A673 (cell line): Measurements from ENCODE around the gene TNFAIP8.

Source experiments
- EZH2 ChIP-seq: fragments of 200-600 bp; sonication (generic); IDR thresholded peaks from 2 replicates; pipeline ENCODE4 v1.6.1; 2017; ENCODE audit warnings: borderline replicate concordance, low read depth, mild to moderate bottlenecking, mixed read lengths, antibody characterized with exemption, low read length; ENCODE audit not compliant: poor library complexity, severe bottlenecking
- TF ChIP-seq, protein P1 (sequence below): fragments of 300-800, 200-600 bp; sonication (generic); conservative IDR thresholded peaks from 2 replicates; pipeline ENCODE4 v1.5.1; 2017; ENCODE audit warnings: low read depth, mild to moderate bottlenecking, antibody characterized with exemption, low read length, moderate library complexity, mixed read lengths

DNA sequence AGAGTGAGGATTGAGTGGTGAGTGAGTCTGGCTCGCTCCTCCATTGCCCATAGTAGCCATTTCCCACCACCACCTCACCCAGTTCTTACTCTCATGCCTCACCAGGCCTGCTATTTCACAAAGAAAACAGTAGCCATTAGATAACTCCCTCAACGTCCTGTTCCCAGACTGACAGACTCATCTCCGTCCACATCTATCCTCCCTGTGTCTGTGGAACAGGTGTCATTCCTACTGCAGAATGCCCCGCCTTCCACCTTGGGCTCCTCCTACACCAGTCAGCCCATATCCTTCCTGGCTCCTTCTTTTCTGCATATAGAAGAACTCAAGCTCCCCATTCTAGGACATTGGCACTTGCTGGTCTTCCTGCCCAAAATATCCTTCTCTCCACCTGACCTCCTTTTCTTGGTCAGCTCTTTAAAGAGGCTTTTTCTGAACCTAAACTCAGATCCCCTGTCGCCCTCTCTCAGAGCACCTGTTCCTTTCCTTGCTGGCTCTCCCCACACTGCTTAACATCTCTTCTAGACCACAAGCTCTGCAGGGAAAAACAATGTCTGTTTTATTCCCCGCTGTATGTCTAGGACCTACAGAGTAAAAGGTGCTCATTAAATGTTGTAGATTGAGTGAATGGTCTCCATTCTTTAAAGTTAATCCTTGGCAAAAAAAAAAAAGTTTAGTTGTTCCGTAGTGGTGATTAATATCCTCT lies 3.2 kb downstream of the TNFAIP8 start:
- TF ChIP-seq, protein P1, sequence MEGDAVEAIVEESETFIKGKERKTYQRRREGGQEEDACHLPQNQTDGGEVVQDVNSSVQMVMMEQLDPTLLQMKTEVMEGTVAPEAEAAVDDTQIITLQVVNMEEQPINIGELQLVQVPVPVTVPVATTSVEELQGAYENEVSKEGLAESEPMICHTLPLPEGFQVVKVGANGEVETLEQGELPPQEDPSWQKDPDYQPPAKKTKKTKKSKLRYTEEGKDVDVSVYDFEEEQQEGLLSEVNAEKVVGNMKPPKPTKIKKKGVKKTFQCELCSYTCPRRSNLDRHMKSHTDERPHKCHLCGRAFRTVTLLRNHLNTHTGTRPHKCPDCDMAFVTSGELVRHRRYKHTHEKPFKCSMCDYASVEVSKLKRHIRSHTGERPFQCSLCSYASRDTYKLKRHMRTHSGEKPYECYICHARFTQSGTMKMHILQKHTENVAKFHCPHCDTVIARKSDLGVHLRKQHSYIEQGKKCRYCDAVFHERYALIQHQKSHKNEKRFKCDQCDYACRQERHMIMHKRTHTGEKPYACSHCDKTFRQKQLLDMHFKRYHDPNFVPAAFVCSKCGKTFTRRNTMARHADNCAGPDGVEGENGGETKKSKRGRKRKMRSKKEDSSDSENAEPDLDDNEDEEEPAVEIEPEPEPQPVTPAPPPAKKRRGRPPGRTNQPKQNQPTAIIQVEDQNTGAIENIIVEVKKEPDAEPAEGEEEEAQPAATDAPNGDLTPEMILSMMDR, result no peak
- no peak for TF ChIP-seq EZH2
